Brain microvascular endothelial cell (primary cell): Measurements from ENCODE around the gene CCDC85A.

Experiments used
- DNase-seq: peaks from one replicate; pipeline ENCODE4 v3.0.0-alpha.2; 2020
- H3K27ac ChIP-seq: fragments of 250-450 bp; sonication (Bioruptor Pico); 2 replicates; pipeline ENCODE4 v1.5.1; 2020; ENCODE audit warnings: mild to moderate bottlenecking, moderate library complexity
- H3K27me3 ChIP-seq: fragments of 250-450 bp; sonication (Bioruptor Pico); replicated peaks from 2 replicates; pipeline ENCODE4 v1.5.1; 2020; ENCODE audit warnings: mild to moderate bottlenecking
- H3K36me3 ChIP-seq: fragments of 250-450 bp; sonication (Bioruptor Pico); replicated peaks from 2 replicates; pipeline ENCODE4 v1.5.1; 2020; ENCODE audit warnings: mild to moderate bottlenecking
- H3K4me3 ChIP-seq: 2 replicates; pipeline ENCODE4 v1.5.1; 2011; ENCODE audit warnings: low read depth, mild to moderate bottlenecking, control low read depth, low read length, moderate library complexity
- CTCF ChIP-seq: IDR thresholded peaks from 2 replicates; pipeline ENCODE4 v1.5.1; 2011; ENCODE audit warnings: low read depth, mild to moderate bottlenecking, moderate library complexity, low read length, control low read depth, inconsistent platforms; ENCODE audit errors: missing control alignments
- in situ Hi-C: cut with HindIII; loops from 2 replicates; pipeline ENCODE4 v1.10.0; 2017; ENCODE audit warnings: low sequenced_read_pairs, low pct_ligation_motif_present

CCDC85A gene

GRCh38 chr2:56314371-56314770 lies 130.6 kb downstream of the CCDC85A start:
- Histone ChIP-seq H3K27me3 (no peaks in the 10 kb centered on the region), H3K36me3 (no peaks in the 10 kb centered on the region), H3K27ac (no peak overlapping the region), H3K4me3 (no peak overlapping the region)
- in situ Hi-C loops, result no loop called here
- no peak for TF ChIP-seq CTCF
- DNase-seq, result no peak

GRCh38 chr2:56314796-56315195 lies 131.0 kb downstream of the CCDC85A start:
- no peaks in the 10 kb centered on the region for H3K36me3 ChIP-seq
- no peak overlapping the region for H3K4me3 ChIP-seq
- no peaks in the 10 kb centered on the region for H3K27me3 ChIP-seq
- H3K27ac ChIP-seq, result no peak overlapping the region
- TF ChIP-seq CTCF, result no peak
- in situ Hi-C loops, result no loop called here
- DNase-seq, result no peak

- no peak overlapping the region for H3K27ac ChIP-seq
- no peaks in the 10 kb centered on the region for H3K36me3 ChIP-seq
- in situ Hi-C loops, result no loop called here
- H3K27me3 ChIP-seq, result no peaks in the 10 kb centered on the region
- no peak overlapping the region for H3K4me3 ChIP-seq
- TF ChIP-seq CTCF, result no peak
- no peak for DNase-seq
These were observed 131.6 kb downstream of the CCDC85A start for GRCh38 chr2:56315376-56315775.

- in situ Hi-C loops, result no loop called here
These were observed 132.2 kb downstream of the CCDC85A start for GRCh38 chr2:56316011-56316410.

GRCh38 chr2:56318147-56318546 lies 134.4 kb downstream of the CCDC85A start:
- H3K36me3 ChIP-seq, result no peaks in the 10 kb centered on the region
- H3K27me3 ChIP-seq, result no peaks in the 10 kb centered on the region
- H3K27ac ChIP-seq, result no peak overlapping the region
- in situ Hi-C loops, result no loop called here
- no peak for TF ChIP-seq CTCF
- H3K4me3 ChIP-seq, result no peak overlapping the region
- no peak for DNase-seq

More at GRCh38 chr2:56316011-56316410, 132.2 kb downstream of the CCDC85A start:
- Histone ChIP-seq H3K27me3 (no peaks in the 10 kb centered on the region), H3K4me3 (no peak overlapping the region), H3K36me3 (no peaks in the 10 kb centered on the region), H3K27ac (no peak overlapping the region)
- no peak for DNase-seq
- TF ChIP-seq CTCF, result no peak

GRCh38 chr2:56325661-56326345 lies 142.0 kb downstream of the CCDC85A start:
- in situ Hi-C loops, result no loop called here
- H3K36me3 ChIP-seq, result no peaks in the 10 kb centered on the region

More at GRCh38 chr2:56325661-56326345, 142.0 kb downstream of the CCDC85A start:
- Histone ChIP-seq H3K4me3 (no peak overlapping the region), H3K27me3 (no peaks in the 10 kb centered on the region), H3K27ac (no peak overlapping the region)
- TF ChIP-seq CTCF, result no peak
- DNase-seq, result no peak
